Skeletal muscle cell (primary cell): ENCODE results near the gene TSEN15.
"Not testable (repeated sequence)": the region's sequence is repeated elsewhere in the genome, so short reads cannot be mapped to it uniquely, and the experiment has no call there.

Experiments
- DNase-seq: peaks from one replicate; pipeline ENCODE4 v3.0.0-alpha.2; 2010; ENCODE audit warnings: low read depth
- H3K4me3 ChIP-seq: 2 replicates; pipeline ENCODE4 v1.5.1; 2011; ENCODE audit warnings: low read depth, mild to moderate bottlenecking, control low read depth, low read length, moderate library complexity

TSEN15 gene

GRCh38 chr1:184082541-184083415 lies 31.2 kb downstream of the TSEN15 start:
- no peak overlapping the region for H3K4me3 ChIP-seq
- DNase-seq = no peak

GRCh38 chr1:184085667-184086066 lies 34.1 kb downstream of the TSEN15 start:
- no peak for DNase-seq
- no peak overlapping the region for H3K4me3 ChIP-seq

- H3K4me3 ChIP-seq = no peak overlapping the region
- no peak for DNase-seq
Measured at GRCh38 chr1:184088037-184088436, 36.5 kb downstream of the TSEN15 start.

- no peak for DNase-seq
- H3K4me3 ChIP-seq = no peak overlapping the region
Measured at GRCh38 chr1:184093071-184093470, 41.5 kb downstream of the TSEN15 start.

GRCh38 chr1:184096005-184096404 lies 44.5 kb downstream of the TSEN15 start:
- H3K4me3 ChIP-seq = no peak overlapping the region
- DNase-seq = no peak

GRCh38 chr1:184096580-184096979 lies 45.0 kb downstream of the TSEN15 start:
- DNase-seq, H3K4me3 ChIP-seq: not testable (repeated sequence)

- H3K4me3 ChIP-seq = no peak overlapping the region
Measured at GRCh38 chr1:184101141-184101540, 49.6 kb downstream of the TSEN15 start.

GRCh38 chr1:184101571-184101970 lies 50.0 kb downstream of the TSEN15 start:
- DNase-seq = no peak
- H3K4me3 ChIP-seq = no peak overlapping the region

More at GRCh38 chr1:184101141-184101540, 49.6 kb downstream of the TSEN15 start:
- no peak for DNase-seq

- no peak overlapping the region for H3K4me3 ChIP-seq
- no peak for DNase-seq
Measured at GRCh38 chr1:184110272-184111204, 59.0 kb downstream of the TSEN15 start.

GRCh38 chr1:184112176-184112948 lies 60.8 kb downstream of the TSEN15 start:
- H3K4me3 ChIP-seq = no peak overlapping the region
- no peak for DNase-seq

- peak; percentile 27 for DNase-seq
Measured at GRCh38 chr1:184113251-184113650, 61.7 kb downstream of the TSEN15 start.

GRCh38 chr1:184114818-184115398 lies 63.4 kb downstream of the TSEN15 start:
- no peak overlapping the region for H3K4me3 ChIP-seq
- no peak for DNase-seq

More at GRCh38 chr1:184113251-184113650, 61.7 kb downstream of the TSEN15 start:
- no peak overlapping the region for H3K4me3 ChIP-seq

- no peak overlapping the region for H3K4me3 ChIP-seq
- peak; percentile 31 for DNase-seq
Measured at GRCh38 chr1:184116287-184116686, 64.8 kb downstream of the TSEN15 start.

- DNase-seq = peak; percentile 97
- H3K4me3 ChIP-seq = no peak overlapping the region
Measured at GRCh38 chr1:184118046-184118445, 66.5 kb downstream of the TSEN15 start.
